ENCODE results near the gene FAM217B.

FAM217B gene

GRCh38 chr20:59940129-59940955 is at the start of gene FAM217B, which contains the start of gene PPP1R3D:
Gene FAM217B (plus strand): TSS chr20:59940389. CDS start chr20:59943944, 3,555 bp downstream.
Gene PPP1R3D (minus strand): TSS chr20:59940305. CDS start chr20:59939931, 374 bp downstream.
- peak; percentile 94 for DNase-seq

GRCh38 chr20:59891581-59891980 is 48.6 kb upstream of the FAM217B start:
- DNase-seq = no peak

- no peak for DNase-seq
Observed at GRCh38 chr20:59895908-59896307, 44.3 kb upstream of the FAM217B start.

- no peak for DNase-seq
Observed at GRCh38 chr20:59902470-59902869, 37.7 kb upstream of the FAM217B start.

- DNase-seq = no peak
Observed at GRCh38 chr20:59903621-59904020, 36.6 kb upstream of the FAM217B start.

GRCh38 chr20:59908855-59909254 is 31.3 kb upstream of the FAM217B start:
- no peak for DNase-seq

GRCh38 chr20:59911041-59911440 is 29.1 kb upstream of the FAM217B start:
- DNase-seq = no peak

- peak; percentile 77 for DNase-seq
Observed at GRCh38 chr20:59912609-59913008, 27.6 kb upstream of the FAM217B start.

GRCh38 chr20:59920944-59921343 is 19.2 kb upstream of the FAM217B start:
- no peak for DNase-seq

GRCh38 chr20:59923514-59923913 is 16.7 kb upstream of the FAM217B start:
- DNase-seq = no peak

GRCh38 chr20:59925359-59925758 is 14.8 kb upstream of the FAM217B start:
- no peak for DNase-seq

- no peak for DNase-seq
Observed at GRCh38 chr20:59925899-59926298, 14.3 kb upstream of the FAM217B start.

- no peak for DNase-seq
Observed at GRCh38 chr20:59931511-59932312, 8.5 kb upstream of the FAM217B start.

- no peak for DNase-seq
Observed at GRCh38 chr20:59932616-59933295, 7.4 kb upstream of the FAM217B start.

GRCh38 chr20:59933296-59933848 is 6.8 kb upstream of the FAM217B start, which contains the start of gene SYCP2:
Gene SYCP2 (minus strand): TSS chr20:59933637. CDS start chr20:59922413, 11,224 bp downstream.
- no peak for DNase-seq

- DNase-seq = peak; percentile 56
Observed at GRCh38 chr20:59933849-59934585, 6.2 kb upstream of the FAM217B start.

- no peak for DNase-seq
Observed at GRCh38 chr20:59935457-59936185, 4.6 kb upstream of the FAM217B start.

- DNase-seq = no peak
Observed at GRCh38 chr20:59936409-59936808, 3.8 kb upstream of the FAM217B start.

GRCh38 chr20:59937150-59937549 is 3.0 kb upstream of the FAM217B start:
- no peak for DNase-seq

- DNase-seq = no peak
Observed at GRCh38 chr20:59938221-59938620, 2.0 kb upstream of the FAM217B start.

- DNase-seq = no peak
Observed at GRCh38 chr20:59938696-59939051, 1.5 kb upstream of the FAM217B start.
